Duodenal mucosa (tissue), 2 donors: Measurements from ENCODE around the gene RNF182.
"Not testable (repeated sequence)": the region's sequence is repeated elsewhere in the genome, so short reads cannot be mapped to it uniquely, and the experiment has no call there.

ENCODE experiments used
- H3K27ac ChIP-seq: one replicate; pipeline ENCODE4 v1.7.0; 2013; ENCODE audit warnings: low read depth, low read length
- H3K27me3 ChIP-seq, 2 donors: one replicate each; pipeline ENCODE4 v1.7.0; 2013; ENCODE audit warnings: low read length in 2 of 2, control low read depth in 1 of 2; ENCODE audit not compliant: insufficient read depth in 2 of 2, control insufficient read depth in 1 of 2
- H3K36me3 ChIP-seq, 2 donors: one replicate each; pipeline ENCODE4 v1.7.0; 2013; ENCODE audit warnings: low read length in 2 of 2, control low read depth in 1 of 2; ENCODE audit not compliant: insufficient read depth in 2 of 2, control insufficient read depth in 1 of 2
- H3K4me1 ChIP-seq, 2 donors: one replicate each; pipeline ENCODE4 v1.7.0; 2013; ENCODE audit warnings: low read length in 2 of 2, control low read depth in 1 of 2; ENCODE audit not compliant: insufficient read depth in 2 of 2, control insufficient read depth in 1 of 2
- H3K4me3 ChIP-seq, 2 donors: one replicate each; pipeline ENCODE4 v1.7.0; 2013; ENCODE audit warnings: low read length in 2 of 2, low read depth in 1 of 2
- H3K9ac ChIP-seq, 2 donors: one replicate each; pipeline ENCODE4 v1.7.0; 2013; ENCODE audit warnings: low read length in 2 of 2, low read depth in 1 of 2
- H3K9me3 ChIP-seq, 2 donors: one replicate each; pipeline ENCODE4 v1.7.0; 2013; ENCODE audit warnings: low read length in 2 of 2, control low read depth in 1 of 2; ENCODE audit not compliant: control insufficient read depth in 1 of 2

The RNF182 gene

GRCh38 chr6:13927203-13927602 is 2.5 kb downstream of the RNF182 start:
- peaks cover 5 to 10% of the 10 kb centered on the region in 2 donors for H3K4me1 ChIP-seq
- no peak overlapping the region for H3K27ac ChIP-seq
- no peaks in the 10 kb centered on the region for H3K36me3 ChIP-seq
- peaks cover 50 to 66% of the 10 kb centered on the region in 2 donors for H3K27me3 ChIP-seq
- no peak overlapping the region for H3K4me3 ChIP-seq
- no peak overlapping the region for H3K9ac ChIP-seq
- H3K9me3 ChIP-seq, result no peaks in the 10 kb centered on the region

GRCh38 chr6:13929196-13929595 is 4.4 kb downstream of the RNF182 start:
- Histone ChIP-seq H3K4me1 (peaks cover 5 to 8% of the 10 kb centered on the region in 2 donors), H3K4me3 (no peak overlapping the region), H3K27ac (no peak overlapping the region), H3K27me3 (peaks cover 38 to 51% of the 10 kb centered on the region in 2 donors), H3K9me3 (no peaks in the 10 kb centered on the region), H3K9ac (no peak overlapping the region), H3K36me3 (no peaks in the 10 kb centered on the region)

GRCh38 chr6:13931797-13932402 is 7.1 kb downstream of the RNF182 start:
- no peak overlapping the region for H3K4me3 ChIP-seq
- no peak overlapping the region for H3K27ac ChIP-seq
- H3K36me3 ChIP-seq, result no peaks in the 10 kb centered on the region
- H3K27me3 ChIP-seq, result peaks cover 17 to 28% of the 10 kb centered on the region in 2 donors
- no peaks in the 10 kb centered on the region for H3K9me3 ChIP-seq
- no peak overlapping the region for H3K9ac ChIP-seq
- no peaks in the 10 kb centered on the region for H3K4me1 ChIP-seq

GRCh38 chr6:13932785-13933184 is 8.0 kb downstream of the RNF182 start:
- H3K4me3 ChIP-seq, result no peak overlapping the region
- no peaks in the 10 kb centered on the region for H3K4me1 ChIP-seq
- no peaks in the 10 kb centered on the region for H3K36me3 ChIP-seq
- H3K9ac ChIP-seq, result no peak overlapping the region
- no peaks in the 10 kb centered on the region for H3K9me3 ChIP-seq
- no peak overlapping the region for H3K27ac ChIP-seq
- peaks cover 8 to 19% of the 10 kb centered on the region in 2 donors for H3K27me3 ChIP-seq

- no peaks in the 10 kb centered on the region for H3K9me3 ChIP-seq
- H3K9ac ChIP-seq, result no peak overlapping the region
- H3K4me1 ChIP-seq, result no peaks in the 10 kb centered on the region
- no peak overlapping the region for H3K4me3 ChIP-seq
- H3K27me3 ChIP-seq, result peaks cover 0 to 1% of the 10 kb centered on the region in 2 donors
- H3K27ac ChIP-seq, result no peak overlapping the region
- H3K36me3 ChIP-seq, result no peaks in the 10 kb centered on the region
These were observed 10.0 kb downstream of the RNF182 start for GRCh38 chr6:13934721-13935120.

GRCh38 chr6:13935190-13935880 is 10.6 kb downstream of the RNF182 start:
- no peaks in the 10 kb centered on the region for H3K27me3 ChIP-seq

GRCh38 chr6:13935881-13936261 is 11.1 kb downstream of the RNF182 start:
- not testable (repeated sequence) for H3K9ac ChIP-seq, H3K4me1 ChIP-seq, H3K27ac ChIP-seq, H3K4me3 ChIP-seq, H3K9me3 ChIP-seq, H3K36me3 ChIP-seq, H3K27me3 ChIP-seq

More at GRCh38 chr6:13935190-13935880, 10.6 kb downstream of the RNF182 start:
- H3K36me3 ChIP-seq, result no peaks in the 10 kb centered on the region
- no peaks in the 10 kb centered on the region for H3K9me3 ChIP-seq
- no peak overlapping the region for H3K9ac ChIP-seq
- no peak overlapping the region for H3K4me3 ChIP-seq
- H3K4me1 ChIP-seq, result no peaks in the 10 kb centered on the region
- H3K27ac ChIP-seq, result no peak overlapping the region

GRCh38 chr6:13941902-13942301 is 17.1 kb downstream of the RNF182 start:
- Histone ChIP-seq H3K4me3 (no peak overlapping the region), H3K27me3 (no peaks in the 10 kb centered on the region), H3K4me1 (no peaks in the 10 kb centered on the region), H3K9ac (no peak overlapping the region), H3K27ac (no peak overlapping the region), H3K9me3 (no peaks in the 10 kb centered on the region), H3K36me3 (no peaks in the 10 kb centered on the region)

- Histone ChIP-seq H3K27me3 (no peaks in the 10 kb centered on the region), H3K9ac (no peak overlapping the region), H3K4me1 (no peaks in the 10 kb centered on the region), H3K9me3 (no peaks in the 10 kb centered on the region), H3K4me3 (no peak overlapping the region), H3K27ac (no peak overlapping the region), H3K36me3 (no peaks in the 10 kb centered on the region)
These were observed 19.2 kb downstream of the RNF182 start for GRCh38 chr6:13943943-13944342.

GRCh38 chr6:13946506-13946905 is 21.8 kb downstream of the RNF182 start:
- Histone ChIP-seq H3K27ac (no peak overlapping the region), H3K4me3 (no peak overlapping the region), H3K27me3 (no peaks in the 10 kb centered on the region), H3K4me1 (no peaks in the 10 kb centered on the region), H3K9ac (no peak overlapping the region), H3K9me3 (no peaks in the 10 kb centered on the region), H3K36me3 (no peaks in the 10 kb centered on the region)
